Measurements from ENCODE around the gene TNFRSF6B.

TNFRSF6B gene

GRCh38 chr20:63695424-63696305 is 787 bp upstream of the TNFRSF6B start:
- no peak overlapping the region for H3K4me3 ChIP-seq (ENCODE audit: low read depth, low read length)

- no peak overlapping the region for H3K4me3 ChIP-seq (ENCODE audit: low read depth, low read length)
These were observed 185 bp upstream of the TNFRSF6B start for GRCh38 chr20:63696306-63696627.

- no peak overlapping the region for H3K4me3 ChIP-seq (ENCODE audit: low read depth, low read length)
These were observed 960 bp downstream of the TNFRSF6B start for GRCh38 chr20:63697357-63697867.

GRCh38 chr20:63697868-63698545 is 1.6 kb downstream of the TNFRSF6B start:
- H3K4me3 ChIP-seq (ENCODE audit: low read depth, low read length), result no peak overlapping the region

- H3K4me3 ChIP-seq (ENCODE audit: low read depth, low read length), result no peak overlapping the region
These were observed 2.5 kb downstream of the TNFRSF6B start for GRCh38 chr20:63698739-63699465.

GRCh38 chr20:63699466-63700198 is 3.2 kb downstream of the TNFRSF6B start:
- H3K4me3 ChIP-seq (ENCODE audit: low read depth, low read length), result no peak overlapping the region

GRCh38 chr20:63700199-63701050 is 4.0 kb downstream of the TNFRSF6B start:
- no peak overlapping the region for H3K4me3 ChIP-seq (ENCODE audit: low read depth, low read length)

GRCh38 chr20:63701051-63701328 is 4.5 kb downstream of the TNFRSF6B start:
- no peak overlapping the region for H3K4me3 ChIP-seq (ENCODE audit: low read depth, low read length)

GRCh38 chr20:63701329-63702035 is 5.0 kb downstream of the TNFRSF6B start:
- no peak overlapping the region for H3K4me3 ChIP-seq (ENCODE audit: low read depth, low read length)

- no peak overlapping the region for H3K4me3 ChIP-seq (ENCODE audit: low read depth, low read length)
These were observed 5.7 kb downstream of the TNFRSF6B start for GRCh38 chr20:63702036-63702665.

GRCh38 chr20:63702751-63703470 is 6.5 kb downstream of the TNFRSF6B start:
- no peak overlapping the region for H3K4me3 ChIP-seq (ENCODE audit: low read depth, low read length)

GRCh38 chr20:63703471-63703975 is 7.1 kb downstream of the TNFRSF6B start:
- no peak overlapping the region for H3K4me3 ChIP-seq (ENCODE audit: low read depth, low read length)

- H3K4me3 ChIP-seq (ENCODE audit: low read depth, low read length), result no peak overlapping the region
These were observed 7.7 kb downstream of the TNFRSF6B start for GRCh38 chr20:63703976-63704748.

GRCh38 chr20:63704749-63705117 is 8.3 kb downstream of the TNFRSF6B start:
- H3K4me3 ChIP-seq (ENCODE audit: low read depth, low read length), result no peak overlapping the region

- H3K4me3 ChIP-seq (ENCODE audit: low read depth, low read length), result no peak overlapping the region
These were observed 9.0 kb downstream of the TNFRSF6B start for GRCh38 chr20:63705232-63706026.

GRCh38 chr20:63706027-63706695 is 9.7 kb downstream of the TNFRSF6B start:
- no peak overlapping the region for H3K4me3 ChIP-seq (ENCODE audit: low read depth, low read length)
